Loucy (cell line): ENCODE results near the gene REC114.

ENCODE experiments used
- H2AFZ ChIP-seq: fragments of 200-600 bp; sonication (generic); 2 replicates; pipeline ENCODE4 v1.6.0; 2016; ENCODE audit warnings: antibody characterized with exemption, mild to moderate bottlenecking, low read length, moderate library complexity
- H3F3A ChIP-seq: fragments of 200-600 bp; 2 replicates; pipeline ENCODE4 v1.6.0; 2016; ENCODE audit warnings: antibody characterized with exemption, low read depth, mild to moderate bottlenecking
- H3K27me3 ChIP-seq: fragments of 200-600 bp; sonication (generic); 2 replicates; pipeline ENCODE4 v1.6.1; 2014; ENCODE audit warnings: low read length, mild to moderate bottlenecking; ENCODE audit not compliant: insufficient read depth, poor library complexity, severe bottlenecking
- H3K36me3 ChIP-seq: fragments of 200-600 bp; sonication (generic); 2 replicates; pipeline ENCODE4 v1.6.1; 2016; ENCODE audit warnings: low read length; ENCODE audit not compliant: insufficient read depth
- H3K4me1 ChIP-seq: fragments of 200-600 bp; sonication (generic); 2 replicates; pipeline ENCODE4 v1.5.1; 2014; ENCODE audit warnings: low read length, mild to moderate bottlenecking; ENCODE audit not compliant: insufficient read depth, poor library complexity, severe bottlenecking
- H3K4me2 ChIP-seq: fragments of 200-600 bp; sonication (generic); 2 replicates; pipeline ENCODE4 v1.6.0; 2014; ENCODE audit warnings: antibody characterized with exemption, low read length, low read depth, mild to moderate bottlenecking; ENCODE audit not compliant: poor library complexity, severe bottlenecking
- H3K4me3 ChIP-seq: fragments of 200-600 bp; sonication (generic); 2 replicates; pipeline ENCODE4 v1.5.1; 2014; ENCODE audit warnings: low read length, mild to moderate bottlenecking, mixed read lengths; ENCODE audit not compliant: poor library complexity, severe bottlenecking
- H3K79me2 ChIP-seq: fragments of 200-600 bp; sonication (generic); 2 replicates; pipeline ENCODE4 v1.6.1; 2014; ENCODE audit warnings: low read length; ENCODE audit not compliant: insufficient read depth
- H3K9ac ChIP-seq: fragments of 200-600 bp; sonication (generic); 2 replicates; pipeline ENCODE4 v1.6.0; 2014; ENCODE audit warnings: mild to moderate bottlenecking, low read depth, low read length, moderate library complexity; ENCODE audit not compliant: poor library complexity, severe bottlenecking
- H3K9me2 ChIP-seq: fragments of 200-600 bp; sonication (generic); replicated peaks from 2 replicates; pipeline ENCODE4 v1.6.1; 2016; ENCODE audit warnings: low read depth, low read length, mixed read lengths
- H3K9me3 ChIP-seq: fragments of 200-600 bp; sonication (generic); 2 replicates; pipeline ENCODE4 v1.6.1; 2014; ENCODE audit warnings: mild to moderate bottlenecking, antibody characterized with exemption, low read length, low read depth; ENCODE audit not compliant: insufficient read depth
- H4K20me1 ChIP-seq: fragments of 200-600 bp; sonication (generic); 2 replicates; pipeline ENCODE4 v1.6.0; 2014; ENCODE audit warnings: antibody characterized with exemption, low read length, mild to moderate bottlenecking; ENCODE audit not compliant: insufficient read depth, poor library complexity, severe bottlenecking
- EZH2phosphoT487 ChIP-seq: fragments of 200-600 bp; IDR thresholded peaks from 2 replicates; pipeline ENCODE4 v1.6.1; 2018; ENCODE audit warnings: antibody characterized with exemption, mild to moderate bottlenecking, moderate library complexity, borderline replicate concordance
- TF ChIP-seq, protein P1 (sequence below): fragments of 200-600 bp; sonication (generic); conservative IDR thresholded peaks from 2 replicates; pipeline ENCODE4 v1.5.1; 2014; ENCODE audit warnings: mild to moderate bottlenecking, antibody characterized with exemption, low read length

REC114 gene

GRCh38 chr15:73488698-73489097 lies 45.7 kb downstream of the REC114 start:
- Histone ChIP-seq H3K9ac (no peak overlapping the region), H3K9me2 (no peaks in the 10 kb centered on the region), H3K36me3 (no peaks in the 10 kb centered on the region), H3K9me3 (no peaks in the 10 kb centered on the region), H3K4me1 (no peaks in the 10 kb centered on the region), H3K27me3 (no peaks in the 10 kb centered on the region), H4K20me1 (no peaks in the 10 kb centered on the region), H2AFZ (no peak overlapping the region), H3K4me2 (no peak overlapping the region), H3F3A (no peaks in the 10 kb centered on the region), H3K4me3 (no peak overlapping the region), H3K79me2 (no peaks in the 10 kb centered on the region)
- TF ChIP-seq EZH2phosphoT487, result no peak
- TF ChIP-seq, protein P1, sequence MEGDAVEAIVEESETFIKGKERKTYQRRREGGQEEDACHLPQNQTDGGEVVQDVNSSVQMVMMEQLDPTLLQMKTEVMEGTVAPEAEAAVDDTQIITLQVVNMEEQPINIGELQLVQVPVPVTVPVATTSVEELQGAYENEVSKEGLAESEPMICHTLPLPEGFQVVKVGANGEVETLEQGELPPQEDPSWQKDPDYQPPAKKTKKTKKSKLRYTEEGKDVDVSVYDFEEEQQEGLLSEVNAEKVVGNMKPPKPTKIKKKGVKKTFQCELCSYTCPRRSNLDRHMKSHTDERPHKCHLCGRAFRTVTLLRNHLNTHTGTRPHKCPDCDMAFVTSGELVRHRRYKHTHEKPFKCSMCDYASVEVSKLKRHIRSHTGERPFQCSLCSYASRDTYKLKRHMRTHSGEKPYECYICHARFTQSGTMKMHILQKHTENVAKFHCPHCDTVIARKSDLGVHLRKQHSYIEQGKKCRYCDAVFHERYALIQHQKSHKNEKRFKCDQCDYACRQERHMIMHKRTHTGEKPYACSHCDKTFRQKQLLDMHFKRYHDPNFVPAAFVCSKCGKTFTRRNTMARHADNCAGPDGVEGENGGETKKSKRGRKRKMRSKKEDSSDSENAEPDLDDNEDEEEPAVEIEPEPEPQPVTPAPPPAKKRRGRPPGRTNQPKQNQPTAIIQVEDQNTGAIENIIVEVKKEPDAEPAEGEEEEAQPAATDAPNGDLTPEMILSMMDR, result no peak

DNA sequence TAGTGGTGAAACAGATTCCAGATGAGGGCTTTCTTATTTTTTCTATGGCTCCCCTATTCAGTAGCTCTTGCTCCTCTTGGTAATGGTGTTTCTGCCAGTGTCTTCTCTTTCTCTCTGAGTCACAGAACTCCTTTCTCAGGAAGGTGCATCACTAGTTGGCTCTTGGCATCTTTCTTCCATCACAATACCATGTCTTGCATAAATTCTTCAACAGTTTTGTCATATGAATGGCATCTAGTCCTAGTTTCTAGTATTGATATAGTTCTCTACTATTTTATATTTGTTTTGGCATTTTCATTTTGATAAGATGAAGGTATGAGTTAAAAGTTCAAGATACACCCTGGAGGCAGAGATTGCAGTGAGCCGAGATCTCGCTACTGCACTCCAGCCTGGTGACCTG lies 51.0 kb downstream of the REC114 start:
- Histone ChIP-seq H3F3A (no peaks in the 10 kb centered on the region), H3K4me1 (no peaks in the 10 kb centered on the region), H3K36me3 (no peaks in the 10 kb centered on the region), H3K79me2 (no peaks in the 10 kb centered on the region), H4K20me1 (no peaks in the 10 kb centered on the region), H3K9me2 (no peaks in the 10 kb centered on the region), H3K4me3 (no peak overlapping the region), H2AFZ (no peak overlapping the region), H3K9ac (no peak overlapping the region), H3K27me3 (peaks cover 5% of the 10 kb centered on the region), H3K9me3 (no peaks in the 10 kb centered on the region), H3K4me2 (no peak overlapping the region)
- TF ChIP-seq, protein P1, result no peak
- TF ChIP-seq EZH2phosphoT487, result no peak

DNA sequence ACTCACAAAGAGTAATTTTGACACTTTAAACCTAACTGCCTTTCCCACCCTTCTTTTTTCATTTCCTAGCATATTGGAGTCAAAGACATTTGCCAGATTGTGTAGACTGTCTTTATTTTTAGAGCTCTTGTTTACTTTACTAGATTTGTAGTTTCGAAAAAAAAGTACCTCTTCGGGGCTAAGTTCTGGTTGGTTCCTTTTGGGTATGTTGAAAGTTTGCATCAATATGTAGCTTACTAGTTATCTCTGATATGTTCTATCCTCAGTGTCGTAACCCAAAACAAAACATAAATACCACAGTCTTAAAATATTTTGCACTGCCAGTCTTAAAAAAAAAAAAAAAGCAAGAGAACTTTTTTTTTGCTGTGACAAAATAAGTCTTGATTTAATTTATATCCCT lies 52.2 kb downstream of the REC114 start:
- no peaks in the 10 kb centered on the region for H3K79me2 ChIP-seq
- H3K9ac ChIP-seq, result no peak overlapping the region
- peaks cover 5% of the 10 kb centered on the region for H3K27me3 ChIP-seq
- no peaks in the 10 kb centered on the region for H3F3A ChIP-seq
- no peak overlapping the region for H2AFZ ChIP-seq
- no peaks in the 10 kb centered on the region for H3K9me3 ChIP-seq
- no peaks in the 10 kb centered on the region for H3K4me1 ChIP-seq
- no peaks in the 10 kb centered on the region for H3K9me2 ChIP-seq
- no peak for TF ChIP-seq EZH2phosphoT487
- TF ChIP-seq, protein P1, result no peak
- H3K4me2 ChIP-seq, result no peak overlapping the region
- no peaks in the 10 kb centered on the region for H4K20me1 ChIP-seq
- H3K36me3 ChIP-seq, result no peaks in the 10 kb centered on the region
- no peak overlapping the region for H3K4me3 ChIP-seq
